Kasumi-1 (cell line): ENCODE data around the gene SLC9A9.

Source experiments
- DNase-seq, 2 experiments: peaks; one replicate each; lab custom pipeline; 2025; lab: John Stamatoyannopoulos, UW

Gene SLC9A9

GRCh38 chr3:143321058-143321769, 527.1 kb downstream of the SLC9A9 start:
- no peak for DNase-seq

GRCh38 chr3:143315766-143316165, 532.5 kb downstream of the SLC9A9 start:
- DNase-seq, result peak; percentile 18 to 28

GRCh38 chr3:143314251-143315093, 533.8 kb downstream of the SLC9A9 start:
- no peak for DNase-seq

GRCh38 chr3:143313893-143314188, 534.4 kb downstream of the SLC9A9 start:
- no peak for DNase-seq

GRCh38 chr3:143313025-143313892, 535.0 kb downstream of the SLC9A9 start:
- no peak for DNase-seq

- no peak for DNase-seq
These were observed 537.2 kb downstream of the SLC9A9 start for GRCh38 chr3:143311096-143311495.

- DNase-seq, result no peak
These were observed 538.6 kb downstream of the SLC9A9 start for GRCh38 chr3:143309705-143310104.

- no peak for DNase-seq
These were observed 540.6 kb downstream of the SLC9A9 start for GRCh38 chr3:143307613-143308183.

- DNase-seq, result no peak
These were observed 541.9 kb downstream of the SLC9A9 start for GRCh38 chr3:143306407-143306806.

- peak; percentile 45 to 47 for DNase-seq
These were observed 545.6 kb downstream of the SLC9A9 start for GRCh38 chr3:143302638-143303171.

- no peak for DNase-seq
These were observed 547.0 kb downstream of the SLC9A9 start for GRCh38 chr3:143301031-143301901.

GRCh38 chr3:143298886-143299535, 549.3 kb downstream of the SLC9A9 start:
- peak; percentile 35 to 41 for DNase-seq

- DNase-seq, result no peak
These were observed 549.9 kb downstream of the SLC9A9 start for GRCh38 chr3:143298380-143298779.

GRCh38 chr3:143295201-143296080, 552.8 kb downstream of the SLC9A9 start:
- DNase-seq, result no peak

GRCh38 chr3:143294188-143294587, 554.1 kb downstream of the SLC9A9 start:
- DNase-seq, result no peak

GRCh38 chr3:143291836-143292447, 556.3 kb downstream of the SLC9A9 start:
- DNase-seq, result no peak

- DNase-seq, result no peak
These were observed 559.3 kb downstream of the SLC9A9 start for GRCh38 chr3:143288944-143289343.

- no peak for DNase-seq
These were observed 560.9 kb downstream of the SLC9A9 start for GRCh38 chr3:143287403-143287802.
